T-helper 1 cell treated with Interleukin-12 subunit alpha and Interleukin-12 subunit beta and Interleukin-4 antibody, amounts not matched to agents 30 μg/mL and 1 μg/mL, for 36 hours (primary cell): Measurements from ENCODE around the gene SH3PXD2A.
A peak's percentile ranks its signal among the peaks of the same experiment; 100 is the strongest.

Experiments
- H3K27ac Mint-ChIP-seq: one replicate; pipeline ENCODE4 v1.8.0; 2021; ENCODE audit warnings: mild to moderate bottlenecking, mixed read lengths
- H3K27me3 Mint-ChIP-seq: one replicate; pipeline ENCODE4 v1.8.0; 2021; ENCODE audit warnings: low read depth, mixed read lengths
- H3K36me3 Mint-ChIP-seq: one replicate; pipeline ENCODE4 v1.8.0; 2021; ENCODE audit warnings: low read depth, mixed read lengths
- H3K4me1 Mint-ChIP-seq: one replicate; pipeline ENCODE4 v1.8.0; 2021; ENCODE audit warnings: low read depth, mixed read lengths
- H3K4me3 Mint-ChIP-seq: one replicate; pipeline ENCODE4 v1.8.0; 2021; ENCODE audit warnings: mild to moderate bottlenecking, moderate library complexity, mixed read lengths
- H3K9me3 Mint-ChIP-seq: one replicate; pipeline ENCODE4 v1.8.0; 2021; ENCODE audit warnings: mixed read lengths

SH3PXD2A gene

GRCh38 chr10:103861505-103861904 lies 6.1 kb upstream of the SH3PXD2A start:
- H3K36me3 Mint-ChIP-seq, result no peaks in the 10 kb centered on the region
- H3K27ac Mint-ChIP-seq, result no peak overlapping the region
- no peak overlapping the region for H3K4me3 Mint-ChIP-seq
- H3K4me1 Mint-ChIP-seq, result peaks cover 2% of the 10 kb centered on the region
- H3K9me3 Mint-ChIP-seq, result peaks cover 18% of the 10 kb centered on the region
- H3K27me3 Mint-ChIP-seq, result peaks cover 47% of the 10 kb centered on the region

DNA sequence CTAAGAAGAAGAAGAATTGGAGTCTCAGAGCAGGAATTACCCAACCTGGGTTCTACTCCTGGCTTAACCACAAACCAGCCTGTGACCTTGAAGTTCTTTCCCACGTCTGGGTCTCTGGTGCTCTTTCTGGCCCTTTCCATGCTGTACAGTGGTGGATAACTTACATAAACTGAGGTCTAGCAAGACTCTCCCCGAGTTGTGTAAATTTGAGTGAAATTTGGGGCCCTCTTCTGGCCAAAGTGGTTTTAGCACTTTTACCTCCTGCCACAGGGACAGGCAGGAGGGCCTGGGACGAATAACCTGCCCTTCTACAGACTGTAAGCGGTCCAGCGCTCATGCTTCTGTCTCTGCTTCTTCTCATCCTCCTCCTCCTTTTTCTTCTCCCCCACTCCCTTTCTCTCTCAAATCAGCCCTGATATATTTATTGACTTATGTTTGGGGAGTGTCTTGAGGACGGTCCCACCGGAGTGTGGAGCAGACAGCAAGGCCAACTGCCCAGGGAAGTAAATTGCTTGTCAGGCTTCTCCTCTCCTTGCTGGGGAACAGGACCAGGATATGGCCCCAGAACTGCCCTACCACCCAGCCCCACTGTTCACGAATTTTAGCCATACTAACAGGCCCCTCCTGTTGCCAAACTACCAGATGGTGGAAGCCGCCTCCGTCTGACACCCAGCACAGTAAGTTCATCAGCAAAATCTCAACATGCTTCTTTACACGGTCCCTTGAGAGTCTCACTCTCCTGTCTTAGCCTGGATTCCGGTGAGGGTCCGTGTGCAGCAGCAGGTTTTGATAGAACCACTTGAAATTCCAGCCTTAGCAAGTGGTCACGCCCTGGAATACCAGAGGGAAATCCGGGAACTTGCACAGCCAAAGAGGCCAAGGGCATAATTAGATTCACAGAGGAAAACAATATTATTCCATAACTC lies 4.0 kb upstream of the SH3PXD2A start:
- Mint-ChIP-seq H3K27ac (no peak overlapping the region), H3K27me3 (peaks cover 50% of the 10 kb centered on the region), H3K4me3 (no peak overlapping the region), H3K4me1 (peaks cover 9% of the 10 kb centered on the region), H3K36me3 (no peaks in the 10 kb centered on the region), H3K9me3 (peaks cover 4% of the 10 kb centered on the region)

DNA sequence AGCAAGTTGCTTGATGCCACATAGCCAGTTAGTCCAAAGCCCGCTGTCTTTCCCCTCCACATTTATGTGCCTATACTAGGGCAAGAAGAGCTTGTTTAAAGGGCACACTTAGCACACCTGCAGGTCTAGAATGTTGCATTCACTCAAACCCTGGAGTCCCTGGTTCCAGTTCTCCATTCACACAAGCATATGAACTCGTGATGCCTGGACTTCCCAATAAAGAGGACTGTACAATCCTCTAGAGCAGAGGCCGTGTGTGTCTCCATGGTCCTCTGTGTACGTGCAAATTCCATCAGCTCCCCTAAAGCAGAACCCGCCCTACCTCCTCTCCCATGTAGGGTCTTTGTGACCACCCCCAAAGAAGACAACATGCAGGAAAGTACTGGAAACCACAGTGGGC lies 3.0 kb upstream of the SH3PXD2A start:
- no peak overlapping the region for H3K27ac Mint-ChIP-seq

GRCh38 chr10:103856797-103857170 lies 1.4 kb upstream of the SH3PXD2A start:
- no peaks in the 10 kb centered on the region for H3K9me3 Mint-ChIP-seq
- H3K27me3 Mint-ChIP-seq, result peaks cover 66% of the 10 kb centered on the region
- H3K36me3 Mint-ChIP-seq, result peaks cover 1% of the 10 kb centered on the region
- no peak overlapping the region for H3K27ac Mint-ChIP-seq
- H3K4me1 Mint-ChIP-seq, result peaks cover 15% of the 10 kb centered on the region
- H3K4me3 Mint-ChIP-seq, result no peak overlapping the region

More for the DNA sequence above, 3.0 kb upstream of the SH3PXD2A start:
- Mint-ChIP-seq H3K27me3 (peaks cover 60% of the 10 kb centered on the region), H3K9me3 (no peaks in the 10 kb centered on the region), H3K4me3 (no peak overlapping the region), H3K36me3 (peaks cover 1% of the 10 kb centered on the region), H3K4me1 (peaks cover 15% of the 10 kb centered on the region)

DNA sequence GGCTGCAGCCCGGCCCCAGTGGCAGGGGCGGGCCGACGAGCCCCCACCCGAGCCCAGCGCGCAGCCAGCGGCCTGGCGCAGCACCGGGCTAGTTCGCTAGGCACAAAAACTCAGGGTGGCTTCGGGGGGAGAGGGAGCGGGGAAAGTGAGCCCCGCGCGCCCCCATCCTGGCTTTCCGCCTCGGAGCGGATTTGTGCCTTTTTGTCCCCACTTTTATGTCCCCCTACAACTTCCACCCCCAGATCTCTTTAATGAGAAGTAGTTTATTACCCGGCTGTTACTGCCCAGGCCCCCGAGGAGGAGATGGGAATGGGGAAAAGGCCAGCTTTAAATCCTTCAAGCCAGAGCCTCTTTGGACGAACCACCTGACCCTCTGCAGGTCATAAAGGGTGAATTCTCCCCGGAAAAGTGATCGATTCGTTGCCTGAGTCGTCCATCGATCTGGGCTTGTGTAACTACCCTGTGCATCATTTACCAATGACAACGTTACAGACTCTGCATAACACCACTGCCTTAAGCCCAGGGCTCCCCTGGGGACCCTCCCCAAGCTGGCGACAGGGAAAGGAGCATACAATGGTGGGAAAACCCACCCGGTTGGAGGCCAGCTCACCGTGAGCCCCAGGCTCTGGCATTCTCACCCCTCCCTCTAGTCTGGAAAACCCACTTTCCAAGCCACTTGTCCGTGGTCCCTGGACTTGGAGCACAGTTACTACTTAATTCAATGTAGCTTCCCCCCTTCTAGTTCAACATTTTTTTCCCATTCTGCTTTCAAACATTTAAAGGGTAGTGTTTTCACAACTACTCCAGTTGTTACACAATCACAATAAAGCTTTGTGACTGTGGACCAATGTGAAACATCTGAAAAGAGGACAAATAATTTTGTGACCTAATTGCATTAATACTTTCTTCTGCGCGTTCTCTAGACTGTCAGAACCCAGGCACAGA lies 748 bp upstream of the SH3PXD2A start:
- no peaks in the 10 kb centered on the region for H3K9me3 Mint-ChIP-seq
- H3K27ac Mint-ChIP-seq, result no peak overlapping the region
- H3K27me3 Mint-ChIP-seq, result peaks cover 67% of the 10 kb centered on the region
- peaks cover 1% of the 10 kb centered on the region for H3K36me3 Mint-ChIP-seq
- peaks cover 15% of the 10 kb centered on the region for H3K4me1 Mint-ChIP-seq
- peak overlapping the region; percentile 52 for H3K4me3 Mint-ChIP-seq

DNA sequence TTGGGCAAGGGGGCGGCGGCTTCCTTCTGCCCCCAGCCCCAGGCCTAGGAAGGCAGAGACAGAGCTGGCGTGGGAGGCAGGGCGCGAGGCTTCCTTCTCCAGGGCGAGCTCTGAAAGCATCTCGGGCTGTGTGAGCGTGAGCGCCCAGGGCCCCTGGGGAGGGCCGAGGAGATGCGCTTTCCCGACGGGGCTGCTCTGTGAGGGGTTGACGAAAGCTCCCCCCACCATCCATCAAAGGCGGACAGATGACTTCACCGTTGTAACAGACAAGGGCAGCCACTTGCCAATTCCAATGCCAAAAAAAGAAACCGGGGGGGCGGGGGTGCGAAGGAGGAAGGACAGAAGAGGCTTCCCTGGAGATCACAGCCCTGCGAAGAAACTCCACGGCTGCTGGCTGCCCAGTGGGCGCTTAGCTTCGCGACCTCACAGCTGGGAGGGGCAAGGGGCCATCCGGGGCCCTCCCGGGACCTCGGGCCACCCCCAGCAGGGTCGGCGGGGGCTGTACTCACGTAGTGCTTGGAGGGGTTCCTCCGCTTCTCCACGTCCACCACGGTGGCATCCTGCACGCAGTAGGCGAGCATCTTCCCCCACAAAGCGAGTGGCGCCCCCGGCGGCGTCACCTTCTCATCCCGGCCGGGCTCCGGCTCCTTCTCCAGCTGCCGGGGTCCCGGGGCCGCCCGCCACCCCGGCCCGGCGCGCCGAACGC lies 537 bp downstream of the SH3PXD2A start:
- Mint-ChIP-seq H3K36me3 (peaks cover 1% of the 10 kb centered on the region), H3K27me3 (peaks cover 73% of the 10 kb centered on the region), H3K4me1 (peaks cover 15% of the 10 kb centered on the region), H3K27ac (peak overlapping the region; percentile 70), H3K4me3 (peak overlapping the region; percentile 87), H3K9me3 (no peaks in the 10 kb centered on the region)

DNA sequence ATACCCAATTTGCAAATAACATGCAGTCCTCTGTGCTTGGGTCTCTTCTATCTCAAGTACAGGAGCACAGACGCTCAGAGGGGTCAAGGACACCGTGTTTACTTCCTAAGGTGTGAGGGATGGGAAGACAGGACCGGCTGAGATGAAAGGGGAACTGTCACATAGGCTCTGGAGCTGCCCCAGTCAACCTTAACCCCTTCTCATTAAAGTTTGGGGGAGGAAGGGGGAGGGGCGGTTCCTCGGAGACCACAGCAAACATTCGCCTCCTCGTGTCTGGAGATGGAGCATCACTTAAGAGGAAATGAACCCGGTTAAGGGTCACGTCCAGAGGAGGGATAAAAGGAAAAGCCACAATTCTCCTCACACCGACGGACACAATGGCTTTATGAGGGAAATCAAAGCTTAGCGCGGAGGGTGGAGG lies 1.1 kb downstream of the SH3PXD2A start:
- H3K36me3 Mint-ChIP-seq, result peaks cover 1% of the 10 kb centered on the region
- no peak overlapping the region for H3K27ac Mint-ChIP-seq
- H3K27me3 Mint-ChIP-seq, result peaks cover 76% of the 10 kb centered on the region

DNA sequence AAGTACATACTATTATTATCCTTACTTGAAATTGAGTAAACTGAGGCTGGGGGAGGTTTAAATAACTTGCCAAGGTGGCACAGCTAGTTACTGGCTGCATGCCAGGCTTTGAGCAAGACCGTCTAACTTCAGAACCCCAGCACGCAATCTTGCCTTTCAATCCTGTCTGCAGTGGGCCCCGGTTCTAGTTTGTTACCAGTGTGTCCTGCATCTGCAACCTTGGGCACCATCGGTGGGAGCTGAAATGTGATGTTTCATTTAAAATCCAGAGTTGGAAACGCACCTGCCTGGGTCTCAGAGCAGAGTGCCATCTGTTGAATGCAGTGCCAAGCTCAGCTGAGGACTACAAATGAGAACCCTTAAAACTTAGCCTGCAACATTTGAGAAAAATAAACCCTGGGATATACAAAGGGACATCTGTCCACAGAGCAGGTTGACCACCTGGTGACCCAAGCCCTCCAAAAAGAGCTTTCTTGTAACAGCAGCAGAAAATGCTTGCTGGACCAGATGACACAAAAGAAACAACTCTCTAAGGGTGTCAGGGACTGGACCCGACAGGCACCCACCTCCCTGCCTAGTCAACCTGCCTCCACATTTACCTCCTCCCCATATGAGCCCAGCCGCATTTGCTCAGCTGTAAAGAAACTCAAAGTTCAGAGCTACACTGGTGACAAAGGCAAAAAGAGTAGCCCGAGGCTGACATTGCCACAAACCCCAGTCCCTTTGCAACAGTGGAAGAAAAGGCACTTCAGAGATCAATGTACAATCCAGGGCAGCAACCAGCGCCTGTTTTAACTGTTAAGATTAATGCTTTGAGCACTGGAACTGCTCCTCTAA lies 1.7 kb downstream of the SH3PXD2A start:
- Mint-ChIP-seq H3K4me1 (peaks cover 13% of the 10 kb centered on the region), H3K27me3 (peaks cover 74% of the 10 kb centered on the region), H3K4me3 (peak overlapping the region; percentile 87), H3K9me3 (no peaks in the 10 kb centered on the region), H3K27ac (no peak overlapping the region), H3K36me3 (peaks cover 1% of the 10 kb centered on the region)

More for the DNA sequence above, 1.1 kb downstream of the SH3PXD2A start:
- Mint-ChIP-seq H3K4me1 (peaks cover 15% of the 10 kb centered on the region), H3K4me3 (peak overlapping the region; percentile 87), H3K9me3 (no peaks in the 10 kb centered on the region)

- Mint-ChIP-seq H3K9me3 (no peaks in the 10 kb centered on the region), H3K27ac (no peak overlapping the region), H3K4me3 (no peak overlapping the region), H3K27me3 (peaks cover 75% of the 10 kb centered on the region), H3K4me1 (peaks cover 16% of the 10 kb centered on the region), H3K36me3 (peaks cover 1% of the 10 kb centered on the region)
Observed at GRCh38 chr10:103852856-103853255, 2.5 kb downstream of the SH3PXD2A start.

DNA sequence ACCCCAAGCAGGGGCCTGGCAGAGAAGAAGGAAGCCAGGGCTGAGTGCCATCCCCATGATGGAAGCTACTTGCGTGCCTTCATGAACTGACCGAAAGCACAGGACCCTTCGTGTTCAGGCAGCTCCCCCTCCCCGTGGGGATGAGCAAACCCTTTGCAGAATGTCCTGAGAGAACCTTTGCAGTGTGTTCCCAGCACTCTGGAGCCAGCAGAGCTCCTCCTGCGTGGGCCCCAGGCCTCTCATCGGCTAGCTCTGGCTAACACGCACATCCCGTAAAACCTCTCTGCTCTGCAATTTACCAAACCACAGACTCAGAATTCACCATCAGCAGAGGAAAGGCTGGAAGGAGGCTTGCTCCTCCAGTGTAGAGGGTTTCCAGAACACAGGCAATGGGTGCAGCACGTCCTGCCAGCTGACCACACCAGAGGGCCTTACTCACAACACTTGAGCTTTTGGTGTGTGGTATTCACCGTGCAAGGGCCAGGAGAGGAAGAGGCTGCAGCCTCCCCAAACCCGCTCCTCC lies 3.1 kb downstream of the SH3PXD2A start:
- Mint-ChIP-seq H3K36me3 (peaks cover 1% of the 10 kb centered on the region), H3K9me3 (no peaks in the 10 kb centered on the region), H3K4me1 (peaks cover 16% of the 10 kb centered on the region), H3K27ac (no peak overlapping the region), H3K27me3 (peaks cover 69% of the 10 kb centered on the region), H3K4me3 (no peak overlapping the region)

DNA sequence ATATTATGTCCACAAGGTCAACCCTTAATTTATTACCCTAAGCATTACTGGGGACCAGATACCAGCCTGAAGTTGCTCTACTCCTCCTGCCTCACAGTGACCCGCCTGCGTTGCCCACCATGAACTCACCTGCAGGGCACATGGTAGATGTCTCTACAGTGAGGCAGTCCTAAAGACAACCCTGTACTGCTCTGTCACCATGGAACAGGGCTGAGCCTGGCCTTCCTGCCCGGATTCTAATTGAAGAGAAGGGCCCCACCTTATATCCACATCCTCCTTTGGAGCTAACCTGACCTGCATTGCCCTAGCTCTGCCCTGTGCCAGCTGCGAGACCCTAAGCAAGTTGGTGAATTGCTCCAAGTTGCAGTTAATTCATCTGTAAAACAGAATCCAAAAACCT lies 4.1 kb downstream of the SH3PXD2A start:
- H3K9me3 Mint-ChIP-seq, result no peaks in the 10 kb centered on the region
- peaks cover 59% of the 10 kb centered on the region for H3K27me3 Mint-ChIP-seq
- H3K36me3 Mint-ChIP-seq, result peaks cover 1% of the 10 kb centered on the region
- no peak overlapping the region for H3K27ac Mint-ChIP-seq
- H3K4me1 Mint-ChIP-seq, result peaks cover 21% of the 10 kb centered on the region
- H3K4me3 Mint-ChIP-seq, result no peak overlapping the region

DNA sequence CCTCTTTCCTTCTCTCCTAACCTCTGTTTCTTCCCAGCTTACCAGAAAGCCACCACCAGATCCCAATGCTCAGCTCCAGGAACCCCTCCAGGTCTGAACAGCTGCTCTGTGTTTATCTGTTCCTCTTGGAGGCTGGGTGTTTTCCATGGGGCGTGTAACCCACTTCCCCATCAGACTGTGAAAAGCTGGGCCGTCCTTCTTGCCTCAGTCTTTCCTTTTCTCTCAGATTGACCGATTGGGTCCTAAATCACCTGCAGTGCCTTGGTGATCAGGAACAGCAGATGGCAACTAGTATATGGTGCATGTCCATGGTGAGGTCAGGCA lies 4.8 kb downstream of the SH3PXD2A start:
- Mint-ChIP-seq H3K27ac (no peak overlapping the region), H3K4me3 (no peak overlapping the region), H3K27me3 (peaks cover 54% of the 10 kb centered on the region), H3K9me3 (no peaks in the 10 kb centered on the region), H3K36me3 (peaks cover 1% of the 10 kb centered on the region), H3K4me1 (peaks cover 27% of the 10 kb centered on the region)

DNA sequence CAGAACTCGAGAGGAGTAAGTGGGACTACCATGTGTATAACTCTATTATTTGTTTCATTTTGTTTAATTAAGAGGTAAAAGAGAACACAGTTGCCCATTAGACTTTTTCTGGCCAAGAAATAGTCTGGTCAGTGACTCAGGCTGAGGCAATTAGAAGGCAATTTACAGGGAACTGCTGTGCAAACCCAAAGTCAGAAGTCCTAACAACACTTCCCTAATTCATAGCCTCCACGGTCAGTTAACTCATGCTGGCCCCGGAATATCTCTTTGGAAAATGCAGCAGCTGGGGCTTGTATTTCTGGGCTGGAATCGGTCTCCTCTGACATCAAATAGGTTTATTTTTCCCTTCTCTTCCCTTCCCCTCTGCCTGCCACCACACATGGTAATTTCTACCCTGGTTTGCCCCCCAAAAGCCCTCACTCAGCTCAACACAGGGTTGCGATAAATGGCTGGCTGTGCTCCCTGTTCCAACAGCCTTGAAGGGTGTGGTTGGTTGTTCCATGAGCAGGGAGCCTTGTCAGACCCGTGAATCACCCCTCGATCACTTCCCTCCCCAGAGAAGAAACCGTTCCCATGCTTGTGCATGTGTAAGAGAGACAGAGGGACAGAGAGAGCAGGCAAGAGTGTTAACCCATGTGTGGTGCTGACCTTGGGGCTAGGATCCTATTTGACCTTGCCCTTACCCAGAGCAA lies 5.3 kb downstream of the SH3PXD2A start:
- H3K4me3 Mint-ChIP-seq, result no peak overlapping the region
- H3K27me3 Mint-ChIP-seq, result peaks cover 54% of the 10 kb centered on the region
- H3K36me3 Mint-ChIP-seq, result peaks cover 1% of the 10 kb centered on the region
- no peaks in the 10 kb centered on the region for H3K9me3 Mint-ChIP-seq
- no peak overlapping the region for H3K27ac Mint-ChIP-seq
- H3K4me1 Mint-ChIP-seq, result peaks cover 32% of the 10 kb centered on the region
